Peyer's patch (tissue), 4 donors: ENCODE measurements around the gene AKR7A2. TPM values are rescaled to one million over a fixed set of nuclear protein-coding genes. Genes with fewer than 3 reads are reported as not detected.

Experiments used
- DNase-seq, 3 donors: peaks; one replicate each; pipeline ENCODE4 v3.0.0-alpha.2; 2017 to 2019
- H3K27ac ChIP-seq, 4 donors: fragments of 200-600 bp; sonication (generic); one replicate each; pipeline ENCODE4 v1.5.1; 2016 to 2019
- H3K27me3 ChIP-seq, 2 donors: fragments of 200-600 bp; sonication (generic); one replicate each; pipeline ENCODE4 v1.5.1; 2019
- H3K36me3 ChIP-seq, 3 donors: fragments of 200-600 bp; sonication (generic); one replicate each; pipeline ENCODE4 v1.5.1; 2016 to 2019
- H3K4me1 ChIP-seq, 4 donors: fragments of 200-600 bp; sonication (generic); one replicate each; pipeline ENCODE4 v1.5.1; 2016 to 2019
- H3K4me3 ChIP-seq, 4 donors: fragments of 200-600 bp; sonication (generic); 1 replicate in 3 of 4; 2 replicates in 1 of 4; pipeline ENCODE4 v1.5.1; 2016 to 2019; ENCODE audit warnings: mild to moderate bottlenecking in 1 of 4
- H3K9me3 ChIP-seq, 4 donors: fragments of 200-600 bp; sonication (generic); one replicate each; pipeline ENCODE4 v1.5.1; 2016 to 2019; ENCODE audit warnings: mild to moderate bottlenecking in 1 of 4
- CTCF ChIP-seq, 6 experiments: fragments of 450-650 bp in 4 of 6; fragments of 200-600 bp in 2 of 6; sonication (generic) in 1 of 6; IDR thresholded peaks; one replicate each; pipeline ENCODE4 v1.5.1; 2017 to 2019; ENCODE audit warnings: antibody characterized with exemption in 6 of 6, mild to moderate bottlenecking in 3 of 6, moderate library complexity in 1 of 6
- POLR2A ChIP-seq, 2 donors: fragments of 450-650 bp; IDR thresholded peaks; one replicate each; pipeline ENCODE4 v1.5.1; 2017; ENCODE audit warnings: antibody characterized with exemption in 2 of 2, mild to moderate bottlenecking in 2 of 2, moderate library complexity in 2 of 2
- total RNA-seq, 4 donors: library from RNA; depleted of rRNA; stranded (reverse); fragments of >200 nt; gene quantifications; one replicate each; pipeline ENCODE4 v1.1.0, GENCODE V29; 2016

The AKR7A2 gene
- total RNA-seq, 4 donors from 2014 or later: 56.1 to 168 (median 137) TPM

GRCh38 chr1:19333587-19334354 is 21.8 kb upstream of the AKR7A2 start:
- H3K27me3 ChIP-seq: no peaks in the 10 kb centered on the region
- H3K4me3 ChIP-seq: no peak overlapping the region
- no peak for TF ChIP-seq CTCF (IDR thresholded peaks at IDR 0.05)
- no peak for TF ChIP-seq POLR2A (IDR thresholded peaks at IDR 0.05)
- H3K36me3 ChIP-seq: peaks cover 0 to 30% (median 0%) of the 10 kb centered on the region in 3 donors
- no peak for DNase-seq
- H3K4me1 ChIP-seq: no peaks in the 10 kb centered on the region
- no peaks in the 10 kb centered on the region for H3K9me3 ChIP-seq
- H3K27ac ChIP-seq: no peak overlapping the region

GRCh38 chr1:19332832-19333231 is 20.9 kb upstream of the AKR7A2 start:
- H3K4me3 ChIP-seq: no peak overlapping the region
- no peaks in the 10 kb centered on the region for H3K27me3 ChIP-seq
- no peak overlapping the region for H3K27ac ChIP-seq
- no peak for TF ChIP-seq CTCF (IDR thresholded peaks at IDR 0.05)
- TF ChIP-seq POLR2A (IDR thresholded peaks at IDR 0.05): no peak
- no peaks in the 10 kb centered on the region for H3K9me3 ChIP-seq
- no peaks in the 10 kb centered on the region for H3K4me1 ChIP-seq
- DNase-seq: no peak
- peaks cover 0 to 32% (median 0%) of the 10 kb centered on the region in 3 donors for H3K36me3 ChIP-seq

- H3K4me1 ChIP-seq: no peaks in the 10 kb centered on the region
- H3K27ac ChIP-seq: no peak overlapping the region
- no peak overlapping the region for H3K4me3 ChIP-seq
Measured at GRCh38 chr1:19331262-19331878, 19.4 kb upstream of the AKR7A2 start.

GRCh38 chr1:19330449-19331135 is 18.6 kb upstream of the AKR7A2 start:
- Histone ChIP-seq H3K9me3 (no peaks in the 10 kb centered on the region), H3K4me1 (no peaks in the 10 kb centered on the region), H3K27me3 (no peaks in the 10 kb centered on the region), H3K36me3 (peaks cover 0 to 52% (median 0%) of the 10 kb centered on the region in 3 donors), H3K27ac (no peak overlapping the region), H3K4me3 (no peak overlapping the region)
- no peak for TF ChIP-seq CTCF (IDR thresholded peaks at IDR 0.05)
- TF ChIP-seq POLR2A (IDR thresholded peaks at IDR 0.05): no peak
- DNase-seq: no peak

More at GRCh38 chr1:19331262-19331878, 19.4 kb upstream of the AKR7A2 start:
- no peak for DNase-seq
- H3K27me3 ChIP-seq: no peaks in the 10 kb centered on the region
- TF ChIP-seq CTCF (IDR thresholded peaks at IDR 0.05): no peak
- no peak for TF ChIP-seq POLR2A (IDR thresholded peaks at IDR 0.05)
- H3K36me3 ChIP-seq: peaks cover 0 to 44% (median 0%) of the 10 kb centered on the region in 3 donors
- no peaks in the 10 kb centered on the region for H3K9me3 ChIP-seq

GRCh38 chr1:19329611-19330010 is 17.7 kb upstream of the AKR7A2 start:
- no peak for DNase-seq
- H3K27ac ChIP-seq: no peak overlapping the region
- no peak overlapping the region for H3K4me3 ChIP-seq
- TF ChIP-seq CTCF (IDR thresholded peaks at IDR 0.05) (no peak), POLR2A (IDR thresholded peaks at IDR 0.05) (no peak)
- no peaks in the 10 kb centered on the region for H3K9me3 ChIP-seq
- H3K27me3 ChIP-seq: no peaks in the 10 kb centered on the region
- H3K4me1 ChIP-seq: no peaks in the 10 kb centered on the region
- H3K36me3 ChIP-seq: peaks cover 0 to 62% (median 0%) of the 10 kb centered on the region in 3 donors
